ENCODE measurements around the gene C10orf90.

- TF ChIP-seq POLR2AphosphoS5 (IDR thresholded peaks at IDR 0.05; ENCODE audit: borderline replicate concordance, low read depth, low read length) (no peak), FOXP2 (optimal IDR thresholded peaks at IDR 0.05; ENCODE audit: control extremely low read depth, extremely low read length, insufficient read depth) (no peak), EZH2 (IDR thresholded peaks at IDR 0.05) (no peak)
Observed at GRCh38 chr10:126468467-126468866, 202.0 kb downstream of the C10orf90 start.
